ENCODE results near the gene RASA4B.

Gene RASA4B

DNA sequence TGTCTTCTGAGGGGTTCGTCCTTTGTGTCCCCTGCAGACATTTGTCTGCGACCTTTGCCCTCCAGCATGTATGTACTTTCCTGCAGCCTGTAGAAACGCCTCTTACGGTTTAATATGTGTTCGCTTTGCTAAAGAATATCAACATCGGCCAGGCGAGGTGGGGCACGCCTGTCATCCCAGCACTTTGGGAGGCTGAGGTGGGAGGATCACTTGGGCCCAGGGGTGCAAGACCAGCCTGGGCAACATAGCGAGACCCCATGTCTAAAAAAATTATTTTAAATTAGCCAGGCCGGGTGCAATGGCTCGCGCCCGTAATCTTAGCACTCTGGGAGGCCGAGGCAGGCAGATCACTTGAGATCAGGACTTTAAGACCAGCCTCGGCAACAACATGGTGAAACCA is 68.4 kb downstream of the RASA4B start:
- TF ChIP-seq, protein P1, sequence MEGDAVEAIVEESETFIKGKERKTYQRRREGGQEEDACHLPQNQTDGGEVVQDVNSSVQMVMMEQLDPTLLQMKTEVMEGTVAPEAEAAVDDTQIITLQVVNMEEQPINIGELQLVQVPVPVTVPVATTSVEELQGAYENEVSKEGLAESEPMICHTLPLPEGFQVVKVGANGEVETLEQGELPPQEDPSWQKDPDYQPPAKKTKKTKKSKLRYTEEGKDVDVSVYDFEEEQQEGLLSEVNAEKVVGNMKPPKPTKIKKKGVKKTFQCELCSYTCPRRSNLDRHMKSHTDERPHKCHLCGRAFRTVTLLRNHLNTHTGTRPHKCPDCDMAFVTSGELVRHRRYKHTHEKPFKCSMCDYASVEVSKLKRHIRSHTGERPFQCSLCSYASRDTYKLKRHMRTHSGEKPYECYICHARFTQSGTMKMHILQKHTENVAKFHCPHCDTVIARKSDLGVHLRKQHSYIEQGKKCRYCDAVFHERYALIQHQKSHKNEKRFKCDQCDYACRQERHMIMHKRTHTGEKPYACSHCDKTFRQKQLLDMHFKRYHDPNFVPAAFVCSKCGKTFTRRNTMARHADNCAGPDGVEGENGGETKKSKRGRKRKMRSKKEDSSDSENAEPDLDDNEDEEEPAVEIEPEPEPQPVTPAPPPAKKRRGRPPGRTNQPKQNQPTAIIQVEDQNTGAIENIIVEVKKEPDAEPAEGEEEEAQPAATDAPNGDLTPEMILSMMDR (IDR thresholded peaks at IDR 0.05; ENCODE audit: insufficient read depth, missing control alignments): no peak
- no peak for FAIRE-seq

DNA sequence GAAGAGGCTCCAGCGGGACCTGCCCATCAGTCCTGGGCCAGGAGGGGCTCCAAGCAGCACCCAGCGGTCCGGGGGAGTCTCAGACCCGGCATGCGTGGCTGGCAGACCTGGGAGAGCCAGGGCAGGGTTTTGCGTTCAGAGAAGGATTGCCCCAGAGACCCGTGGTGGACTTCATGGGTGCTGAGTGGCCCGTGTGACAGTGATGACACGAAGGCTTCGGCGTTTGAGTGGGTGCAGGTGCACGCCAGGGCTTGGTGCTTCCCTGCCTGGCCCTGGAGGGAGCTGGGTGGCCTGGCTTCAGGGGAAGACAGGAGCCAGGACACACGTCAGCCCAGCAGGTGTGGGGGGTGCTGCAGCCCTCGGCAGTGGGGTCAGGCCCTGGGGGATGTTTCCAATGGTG is 70.3 kb downstream of the RASA4B start:
- FAIRE-seq: no peak
- no peak for DNase-seq (ENCODE audit: insufficient read length, low spot score)
- TF ChIP-seq, protein P1 (IDR thresholded peaks at IDR 0.05; ENCODE audit: insufficient read depth, missing control alignments): no peak

More for the DNA sequence above, 68.4 kb downstream of the RASA4B start:
- DNase-seq (ENCODE audit: insufficient read length, low spot score): no peak

DNA sequence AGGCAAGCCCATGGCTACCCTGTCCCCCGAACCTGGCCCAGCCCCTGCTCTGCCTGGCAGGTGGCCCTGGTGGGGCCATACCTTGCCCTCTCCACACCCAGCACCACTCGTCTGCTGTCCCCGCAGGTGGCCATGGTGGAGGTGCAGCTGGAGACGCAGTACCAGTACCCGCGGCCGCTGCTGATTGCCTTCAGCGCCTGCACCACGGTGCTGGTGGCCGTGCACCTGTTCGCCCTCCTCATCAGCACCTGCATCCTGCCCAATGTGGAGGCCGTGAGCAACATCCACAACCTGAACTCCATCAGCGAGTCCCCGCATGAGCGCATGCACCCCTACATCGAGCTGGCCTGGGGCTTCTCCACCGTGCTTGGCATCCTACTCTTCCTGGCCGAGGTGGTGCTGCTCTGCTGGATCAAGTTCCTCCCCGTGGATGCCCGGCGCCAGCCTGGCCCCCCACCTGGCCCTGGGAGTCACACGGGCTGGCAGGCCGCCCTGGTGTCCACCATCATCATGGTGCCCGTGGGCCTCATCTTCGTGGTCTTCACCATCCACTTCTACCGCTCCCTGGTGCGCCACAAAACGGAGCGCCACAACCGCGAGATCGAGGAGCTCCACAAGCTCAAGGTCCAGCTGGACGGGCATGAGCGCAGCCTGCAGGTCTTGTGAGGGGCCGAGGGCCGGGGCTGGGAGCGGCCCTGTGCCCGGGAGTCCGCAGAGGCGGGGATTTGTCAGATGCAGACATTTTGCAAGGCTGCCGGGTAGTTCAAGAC is 71.0 kb downstream of the RASA4B start:
- DNase-seq (ENCODE audit: insufficient read length, low spot score) (no peak), FAIRE-seq (no peak)
- TF ChIP-seq, protein P1 (IDR thresholded peaks at IDR 0.05; ENCODE audit: insufficient read depth, missing control alignments): no peak

DNA sequence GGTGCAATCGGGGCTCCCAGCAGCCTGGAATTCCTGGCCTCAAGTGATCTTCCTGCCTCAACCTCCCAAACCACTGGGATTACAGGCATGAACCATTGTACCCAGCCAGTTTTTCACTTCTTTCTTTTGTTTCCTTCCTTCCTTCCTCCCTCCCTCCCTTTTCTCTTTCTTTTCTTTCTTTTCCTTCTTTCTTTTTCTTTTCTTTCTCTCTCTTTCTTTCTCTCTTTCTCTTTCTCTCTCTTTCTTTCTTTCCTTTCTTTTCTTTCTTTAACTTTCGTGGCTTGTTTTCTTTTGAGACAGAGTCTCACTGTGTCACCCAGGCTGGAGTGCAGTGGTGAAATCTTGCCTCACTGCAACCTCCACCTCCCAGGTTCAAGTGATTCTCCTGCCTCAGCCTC is 71.9 kb downstream of the RASA4B start:
- no peak for DNase-seq (ENCODE audit: insufficient read length, low spot score)
- FAIRE-seq: no peak
- TF ChIP-seq, protein P1 (IDR thresholded peaks at IDR 0.05; ENCODE audit: insufficient read depth, missing control alignments): no peak

DNA sequence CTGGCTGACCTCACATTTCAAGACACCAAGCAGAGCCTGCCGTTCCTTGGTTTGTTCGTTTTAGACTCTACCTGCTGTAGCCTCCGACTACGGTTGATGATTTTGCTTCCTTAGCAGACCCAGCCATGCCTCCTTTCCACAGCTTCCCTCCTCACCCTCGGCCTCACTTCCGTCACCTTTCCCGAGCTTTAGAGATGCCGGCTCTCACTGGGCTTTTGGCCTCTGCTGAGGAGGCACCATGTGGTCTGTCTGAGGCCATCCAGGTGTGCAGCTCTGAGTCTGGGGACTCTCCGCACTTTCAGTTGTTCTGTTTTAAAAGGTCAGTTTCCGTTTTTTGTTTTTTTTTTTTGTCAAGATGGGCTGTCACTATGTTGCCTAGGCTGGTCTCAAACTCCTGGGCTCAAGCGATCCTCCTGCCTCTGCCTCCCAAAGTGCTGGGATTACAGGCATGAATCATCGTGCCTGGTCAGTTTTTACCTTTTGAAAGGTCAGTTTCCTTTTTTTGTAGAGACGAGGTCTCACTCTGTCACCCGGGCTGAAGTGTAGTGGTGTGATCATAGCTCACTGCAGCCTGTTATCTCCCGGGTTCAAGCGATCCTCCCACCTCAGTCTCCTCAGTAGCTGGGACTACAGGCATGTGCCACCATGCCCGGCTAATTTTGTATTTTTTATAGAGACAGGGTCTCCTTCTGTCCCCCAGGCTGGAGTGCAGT is 72.5 kb downstream of the RASA4B start:
- TF ChIP-seq, protein P1 (IDR thresholded peaks at IDR 0.05; ENCODE audit: insufficient read depth, missing control alignments): no peak
- no peak for FAIRE-seq

DNA sequence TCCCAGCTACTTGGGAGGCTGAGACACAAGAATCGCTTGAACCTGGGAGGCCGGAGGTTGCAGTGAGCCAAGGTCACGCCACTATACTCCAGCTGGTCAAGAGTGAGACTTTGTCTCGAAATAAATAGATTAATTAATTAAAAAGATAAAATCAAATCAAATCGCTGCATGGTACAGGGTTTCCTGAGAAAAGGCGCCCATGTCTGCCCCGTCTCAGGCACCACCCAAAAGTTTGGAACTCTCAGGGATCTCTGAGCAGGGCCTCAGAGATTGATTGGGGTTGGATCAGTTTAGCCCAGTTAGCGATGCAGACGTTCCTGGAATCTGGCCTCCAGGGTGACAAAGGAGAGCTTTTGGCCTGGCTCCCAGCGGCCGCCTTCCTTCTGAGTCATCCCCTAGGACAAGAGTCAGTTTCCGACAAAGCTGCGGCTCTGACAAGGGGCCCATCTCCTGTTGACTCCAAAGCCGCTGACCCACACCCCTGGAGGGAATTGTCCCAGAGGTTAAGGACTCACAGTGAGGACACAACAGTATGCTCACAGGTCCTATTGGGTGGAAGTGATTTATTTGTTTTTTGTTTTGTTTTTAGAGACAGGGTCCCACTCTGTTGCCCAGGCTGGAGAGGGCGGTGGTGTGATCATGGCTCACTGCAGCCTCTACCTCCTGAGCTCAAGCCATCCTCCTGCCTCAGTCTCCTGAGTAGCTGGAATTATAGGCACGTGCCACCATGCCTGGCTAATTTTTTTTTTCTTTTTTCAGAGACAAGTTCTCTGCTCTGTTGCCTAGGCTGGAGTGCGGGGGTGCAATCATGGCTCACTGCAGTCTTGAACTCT is 77.4 kb downstream of the RASA4B start:
- FAIRE-seq (no peak), DNase-seq (ENCODE audit: insufficient read length, low spot score) (no peak)
- TF ChIP-seq, protein P1 (IDR thresholded peaks at IDR 0.05; ENCODE audit: insufficient read depth, missing control alignments): no peak

More for the DNA sequence above, 72.5 kb downstream of the RASA4B start:
- no peak for DNase-seq (ENCODE audit: insufficient read length, low spot score)

Measured in D721Med (cell line).